Measurements from ENCODE around the gene TBX1.

DNA sequence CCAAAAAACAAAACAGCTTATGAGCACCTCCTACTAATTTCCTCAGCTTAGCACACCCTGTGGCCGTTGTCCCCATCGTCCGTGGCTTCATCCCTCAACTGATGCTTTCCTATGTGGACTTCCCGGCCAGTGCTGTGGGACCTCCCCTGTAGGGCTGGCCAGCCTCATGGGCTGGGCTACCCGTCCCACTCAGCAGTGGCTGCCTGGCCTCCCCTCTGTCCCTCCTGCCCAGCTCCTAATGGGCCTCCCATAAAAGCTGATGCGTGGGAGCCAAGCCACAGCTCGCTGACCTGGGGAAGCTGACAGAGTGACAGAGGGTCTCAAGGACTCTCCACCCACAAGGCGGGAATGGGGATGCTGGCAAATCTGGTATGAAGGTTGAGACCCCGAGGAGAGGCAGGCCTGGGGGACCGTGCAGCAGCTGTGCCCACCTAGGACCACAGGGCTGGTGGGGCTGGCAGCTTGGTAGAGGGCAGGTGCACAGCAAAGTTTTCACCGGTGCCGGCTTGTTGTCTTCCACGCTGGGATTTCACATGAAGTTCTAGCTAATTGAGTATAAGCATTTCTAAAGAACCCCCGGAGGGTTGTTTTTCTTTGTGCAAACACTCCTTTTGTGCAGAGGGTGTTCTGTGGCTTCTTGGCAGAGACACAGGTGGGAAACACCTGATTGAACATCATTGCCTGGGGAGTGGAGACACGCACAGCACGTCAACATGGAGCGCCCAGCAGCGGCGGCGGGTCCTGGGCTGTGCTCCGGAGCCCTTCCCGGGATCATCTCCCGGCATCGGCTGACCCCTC is 23.2 kb downstream of the TBX1 start:
- TF ChIP-seq, protein P1, sequence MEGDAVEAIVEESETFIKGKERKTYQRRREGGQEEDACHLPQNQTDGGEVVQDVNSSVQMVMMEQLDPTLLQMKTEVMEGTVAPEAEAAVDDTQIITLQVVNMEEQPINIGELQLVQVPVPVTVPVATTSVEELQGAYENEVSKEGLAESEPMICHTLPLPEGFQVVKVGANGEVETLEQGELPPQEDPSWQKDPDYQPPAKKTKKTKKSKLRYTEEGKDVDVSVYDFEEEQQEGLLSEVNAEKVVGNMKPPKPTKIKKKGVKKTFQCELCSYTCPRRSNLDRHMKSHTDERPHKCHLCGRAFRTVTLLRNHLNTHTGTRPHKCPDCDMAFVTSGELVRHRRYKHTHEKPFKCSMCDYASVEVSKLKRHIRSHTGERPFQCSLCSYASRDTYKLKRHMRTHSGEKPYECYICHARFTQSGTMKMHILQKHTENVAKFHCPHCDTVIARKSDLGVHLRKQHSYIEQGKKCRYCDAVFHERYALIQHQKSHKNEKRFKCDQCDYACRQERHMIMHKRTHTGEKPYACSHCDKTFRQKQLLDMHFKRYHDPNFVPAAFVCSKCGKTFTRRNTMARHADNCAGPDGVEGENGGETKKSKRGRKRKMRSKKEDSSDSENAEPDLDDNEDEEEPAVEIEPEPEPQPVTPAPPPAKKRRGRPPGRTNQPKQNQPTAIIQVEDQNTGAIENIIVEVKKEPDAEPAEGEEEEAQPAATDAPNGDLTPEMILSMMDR (IDR thresholded peaks at IDR 0.05) = no peak
- no peak for TF ChIP-seq POLR2A (IDR thresholded peaks at IDR 0.05)
